IPS DF 19.7 (cell line): ENCODE results near the gene BMP6.

Experiments
- DNase-seq: peaks from one replicate; pipeline ENCODE4 v3.0.0-alpha.2; 2013; ENCODE audit warnings: low read depth, low spot score

BMP6 gene

DNA sequence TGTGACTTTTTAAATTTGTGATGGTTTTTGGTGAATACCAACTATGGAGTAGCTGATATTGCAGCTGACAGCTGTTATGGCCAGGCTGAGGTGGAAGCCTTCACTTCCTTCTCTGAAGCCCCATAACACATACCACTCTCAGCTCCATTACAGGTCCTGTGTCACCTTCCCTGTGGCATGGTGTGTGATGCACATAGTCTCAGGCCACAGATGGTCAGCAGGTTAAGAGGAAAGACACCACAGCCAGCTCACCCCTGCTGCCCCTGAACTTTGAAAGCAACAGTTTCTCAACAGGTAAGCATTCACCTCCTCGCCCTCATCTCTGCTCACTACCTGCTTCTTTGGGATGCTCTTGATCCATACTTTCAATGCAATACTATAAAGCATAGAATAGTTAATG, 177.0 kb downstream of the BMP6 start:
- DNase-seq: no peak

DNA sequence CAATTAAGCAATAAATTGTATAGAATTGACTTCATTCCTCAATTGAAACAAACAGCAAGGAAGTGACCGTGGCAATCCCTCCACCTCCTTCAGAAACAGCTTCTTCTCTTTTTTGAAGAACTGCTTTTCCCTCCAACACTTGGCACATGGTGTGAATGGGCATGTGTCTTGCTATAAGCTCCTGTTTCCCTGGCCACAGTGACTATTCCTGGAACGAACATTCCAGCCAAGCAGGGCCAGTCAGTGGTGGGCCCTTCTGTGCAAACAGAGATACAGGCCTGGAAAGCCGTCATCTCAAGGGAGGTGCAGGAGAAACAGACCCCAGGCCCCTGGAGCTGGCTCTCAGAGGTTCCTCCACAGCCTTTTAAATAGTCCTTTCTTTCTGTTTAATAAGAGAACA, 177.8 kb downstream of the BMP6 start:
- DNase-seq: no peak

DNA sequence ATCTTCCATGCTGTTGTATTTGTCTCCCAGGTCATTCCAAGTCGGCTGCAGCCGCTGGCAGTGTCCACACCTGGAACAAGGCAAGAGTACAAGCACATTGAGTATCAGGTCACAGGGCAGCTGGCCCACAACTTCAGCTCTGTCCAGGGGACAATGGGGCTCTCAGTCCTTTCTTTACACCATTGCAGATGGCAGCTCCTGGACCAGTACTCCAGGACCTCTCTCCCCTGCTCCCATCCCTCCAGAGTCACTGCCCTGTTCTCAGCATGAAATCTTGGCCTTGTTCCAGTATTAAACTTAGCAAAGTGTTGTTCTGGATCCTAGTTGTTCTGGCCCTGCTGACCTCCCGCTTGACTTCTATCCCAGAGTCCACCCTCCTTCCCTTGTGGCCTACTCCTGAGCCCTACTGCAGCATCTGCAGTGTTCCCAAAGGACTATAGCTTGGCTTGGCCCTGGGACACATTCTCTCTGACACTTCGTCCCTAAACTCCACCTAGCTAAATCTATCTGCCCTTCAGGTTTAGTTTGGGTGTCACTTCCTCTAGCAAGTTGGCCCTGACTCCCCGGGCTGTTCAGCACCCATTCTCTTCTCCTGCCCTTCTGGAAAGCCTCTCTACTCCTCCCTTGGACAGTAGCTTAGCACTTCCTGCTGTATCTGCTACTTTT, 178.9 kb downstream of the BMP6 start:
- DNase-seq: no peak

DNA sequence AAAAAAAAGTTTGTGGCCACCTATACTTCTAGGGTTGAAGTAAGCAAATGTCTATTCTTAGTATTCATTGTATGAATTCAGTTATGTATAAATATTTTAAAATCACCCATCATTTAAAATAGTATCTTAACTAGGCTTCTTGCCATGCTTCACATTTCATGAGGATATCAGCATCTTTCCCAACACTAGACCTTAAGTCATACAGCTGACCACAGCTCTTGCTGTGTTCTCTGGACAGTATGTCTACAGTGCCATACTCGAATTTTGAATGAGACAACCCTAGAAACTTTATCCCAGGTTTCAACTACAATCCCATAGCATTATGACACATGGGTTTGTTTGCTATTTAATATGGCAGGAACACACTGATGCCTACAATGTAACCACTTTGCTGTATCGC, 179.5 kb downstream of the BMP6 start:
- no peak for DNase-seq

DNA sequence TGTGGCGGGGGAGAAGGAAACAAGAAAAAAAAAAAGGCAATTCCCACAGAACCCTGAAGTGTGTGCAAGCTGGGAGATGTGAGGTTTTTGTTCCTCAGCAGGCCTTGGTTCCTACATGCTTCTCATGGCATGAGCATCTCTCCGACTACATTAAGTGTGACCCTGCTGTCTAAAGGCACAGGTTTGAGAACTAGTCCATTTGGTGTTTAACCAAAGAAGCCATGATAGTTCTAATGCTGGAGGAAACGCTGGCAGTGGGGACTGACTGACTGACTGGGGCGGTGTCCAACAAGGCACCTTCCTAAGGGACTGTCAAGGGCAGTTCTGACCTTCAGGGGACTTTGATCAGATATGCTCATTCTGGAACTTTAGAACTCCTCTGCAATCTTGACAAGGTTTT, 180.8 kb downstream of the BMP6 start:
- no peak for DNase-seq

DNA sequence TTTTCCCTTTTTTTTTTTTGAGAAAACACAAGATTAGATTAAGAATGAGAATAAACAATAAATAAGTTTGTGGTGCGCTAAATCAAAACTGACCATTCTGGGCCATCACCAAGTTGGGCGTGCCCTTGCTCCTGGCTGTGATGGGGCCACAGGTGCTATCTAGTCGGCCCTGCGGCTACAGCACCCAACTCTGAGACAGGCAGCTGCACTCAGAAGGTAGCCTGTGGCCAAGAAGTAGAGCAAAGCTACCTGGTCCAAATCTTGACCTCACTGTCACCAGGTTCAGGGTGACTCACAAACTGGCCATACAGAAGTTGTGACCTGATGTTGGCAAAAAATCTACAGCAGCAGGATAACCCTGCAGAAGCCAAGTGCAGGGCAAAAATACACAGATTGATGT, 181.3 kb downstream of the BMP6 start:
- no peak for DNase-seq

DNA sequence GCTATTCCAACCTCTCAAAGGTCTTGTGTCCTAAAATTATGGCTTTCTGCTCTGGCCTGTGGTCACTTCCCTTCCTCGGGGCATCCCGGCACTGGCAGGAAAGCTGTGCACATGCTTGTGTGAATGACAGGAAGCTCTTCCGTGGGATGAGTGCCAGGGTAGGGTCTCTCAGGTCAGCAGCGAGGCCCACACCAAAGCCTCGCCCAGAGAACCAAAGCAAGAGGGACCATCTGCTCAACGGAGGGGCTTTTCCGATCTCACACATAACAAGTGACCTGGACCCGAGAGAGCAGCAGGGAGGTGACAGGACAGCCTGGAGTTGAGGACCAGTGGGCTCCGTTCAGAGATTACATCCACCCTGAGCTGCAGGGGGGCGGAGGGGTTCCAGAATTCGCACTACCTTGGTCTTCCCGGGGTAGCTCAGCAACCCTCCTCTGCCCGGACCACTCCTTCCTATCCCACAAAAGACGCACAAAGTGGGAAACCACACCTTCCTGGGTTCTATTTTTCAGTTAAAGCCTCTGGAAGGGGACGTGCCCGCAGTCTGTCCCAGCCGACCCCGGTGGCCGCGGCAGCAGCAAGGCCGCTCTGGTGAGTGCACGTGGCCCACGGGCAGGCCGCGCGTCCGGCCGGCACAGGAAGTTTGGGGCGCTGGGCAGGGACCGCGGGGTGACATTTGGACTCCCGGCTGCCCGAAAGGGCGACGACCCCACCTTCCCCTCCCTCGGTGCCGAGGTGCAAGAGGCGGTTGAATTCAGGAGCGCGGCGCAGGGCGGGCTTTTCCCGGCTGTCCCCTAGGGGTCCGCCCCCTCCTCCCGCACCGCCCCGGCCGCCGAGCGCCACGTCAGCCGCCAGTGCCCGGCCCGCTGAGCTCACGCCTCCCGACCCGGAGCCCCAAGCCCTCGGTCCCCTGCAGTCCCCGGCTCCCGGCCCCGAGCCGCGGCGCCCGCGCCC, 183.7 kb downstream of the BMP6 start:
- DNase-seq: no peak

DNA sequence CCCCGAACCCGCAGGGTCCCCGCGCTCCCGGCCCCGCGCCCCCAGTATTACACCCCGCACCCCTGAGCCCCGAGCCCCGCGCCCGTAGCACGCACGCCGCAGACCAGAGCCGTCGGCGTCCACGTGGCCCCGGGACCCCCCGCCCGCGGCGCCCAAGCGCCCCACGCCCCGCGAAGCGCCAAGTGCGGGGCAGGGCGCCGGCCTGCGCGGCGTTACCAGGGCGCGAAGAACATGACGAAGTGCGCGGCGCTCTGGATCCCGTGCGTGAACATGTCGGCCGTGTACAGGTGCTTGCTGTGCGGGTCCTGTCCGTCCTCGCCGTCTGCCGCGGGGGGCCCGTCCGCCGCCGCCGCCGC, 184.4 kb downstream of the BMP6 start:
- no peak for DNase-seq

DNA sequence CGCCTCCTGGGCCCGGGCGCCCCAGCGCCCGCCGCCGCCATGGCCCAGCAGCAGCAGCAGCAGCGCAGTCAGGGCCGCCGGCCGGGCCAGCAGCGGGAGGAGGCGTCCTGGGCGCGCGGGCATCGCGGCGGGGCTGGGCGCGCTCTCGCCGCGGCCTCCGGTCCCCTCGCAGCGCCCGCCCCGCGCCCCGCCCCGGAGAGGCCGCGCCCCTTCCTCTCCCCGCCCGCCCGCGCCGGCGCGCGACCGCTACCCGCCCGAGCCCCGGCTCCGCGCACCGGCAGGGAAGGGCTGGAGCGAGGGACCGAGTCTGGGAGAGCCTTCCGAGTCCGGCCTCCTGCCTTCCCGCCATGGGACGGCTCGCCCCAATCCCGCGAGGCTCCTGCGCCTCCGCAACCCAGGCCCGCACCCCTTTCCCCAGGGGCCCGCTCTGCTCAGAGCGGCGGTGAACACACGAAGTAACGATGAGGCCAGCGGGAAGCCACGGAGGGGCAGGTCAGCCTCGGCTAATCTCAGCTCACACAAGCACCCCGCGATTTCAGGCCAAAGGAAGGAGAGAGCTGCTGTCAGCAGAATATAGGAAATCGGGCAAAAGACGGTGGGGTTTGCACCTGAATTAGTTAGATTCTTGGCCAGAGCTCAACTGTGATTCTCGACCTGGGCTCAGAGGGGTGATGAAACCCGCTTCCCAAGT, 184.9 kb downstream of the BMP6 start, which contains the start of gene TXNDC5:
Gene TXNDC5 (minus strand): TSS at position 135 of the 691 bp plus-strand sequence. CDS start 12 bp downstream, at position 123.
- DNase-seq: no peak

DNA sequence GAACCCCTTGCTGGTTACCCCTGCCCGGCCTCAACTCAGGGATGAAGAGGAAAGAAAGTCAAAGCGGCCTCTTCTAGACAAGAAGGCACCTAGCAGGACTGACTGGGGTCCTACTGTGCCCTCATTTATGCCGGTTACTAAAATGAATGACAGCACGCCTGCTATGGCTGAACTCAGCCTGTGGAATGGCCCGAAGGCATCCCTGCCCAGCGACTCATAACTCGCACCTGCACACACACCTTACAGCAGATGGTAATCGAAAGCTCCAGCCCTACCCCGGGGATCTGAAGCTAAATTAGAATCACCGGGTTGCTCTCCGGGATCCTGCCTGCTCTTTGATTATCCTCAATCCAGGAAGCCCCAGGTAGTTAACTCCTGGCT, 185.4 kb downstream of the BMP6 start:
- DNase-seq: no peak

DNA sequence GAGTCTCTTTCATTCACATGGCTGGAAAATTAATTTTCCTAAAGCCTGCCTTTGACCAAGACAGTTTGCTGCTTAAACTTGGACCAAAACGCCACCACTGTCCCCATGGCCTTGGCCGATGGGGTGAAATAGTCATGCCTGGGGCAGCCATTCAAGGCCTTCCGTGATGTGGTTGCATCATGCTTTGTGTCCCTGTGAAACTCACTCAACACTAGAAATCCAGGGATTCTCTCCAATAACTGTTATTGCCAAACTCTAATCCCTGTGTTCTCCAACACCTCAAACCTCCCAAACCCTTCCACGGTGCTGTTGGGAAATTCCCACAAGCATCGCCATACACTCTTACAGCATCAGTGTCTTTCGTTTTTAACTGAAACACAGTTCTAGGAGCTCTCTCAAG, 186.1 kb downstream of the BMP6 start:
- no peak for DNase-seq

DNA sequence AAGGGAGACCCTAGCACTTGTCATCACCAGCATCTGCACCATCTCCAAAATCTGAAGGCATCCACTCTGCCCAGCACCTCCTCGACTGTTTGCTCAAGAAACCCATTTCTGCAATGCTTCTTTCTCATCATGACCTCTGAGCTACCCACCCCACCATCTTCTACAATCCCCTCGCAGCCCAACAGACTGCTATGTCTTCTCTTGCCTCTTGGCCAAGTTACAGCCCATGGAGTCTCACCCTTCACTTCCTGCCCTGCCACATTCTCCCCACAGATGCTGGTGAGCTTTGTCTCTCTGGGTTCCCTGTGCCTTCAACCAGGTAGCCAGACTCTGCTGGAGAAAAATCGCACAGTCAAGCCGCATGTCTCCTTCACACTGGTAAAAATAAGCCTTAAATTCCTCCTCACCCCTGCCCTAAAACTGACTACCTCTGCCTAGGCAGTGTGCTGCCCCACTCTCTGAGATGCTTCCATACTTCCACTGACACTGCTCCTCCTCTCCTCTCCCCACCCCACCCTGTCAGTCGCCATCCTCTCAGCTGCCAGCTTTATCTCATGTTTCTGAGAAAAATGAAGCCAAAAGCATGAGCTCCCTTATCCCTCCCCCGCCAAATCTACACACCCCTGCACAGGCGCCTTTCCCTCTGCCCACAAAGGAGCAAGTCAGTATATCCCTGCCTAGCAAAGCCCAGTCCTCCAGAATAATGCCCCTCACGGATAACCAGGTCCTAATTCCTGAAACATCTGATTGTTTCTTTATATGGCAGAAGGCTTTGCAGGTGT, 187.0 kb downstream of the BMP6 start:
- DNase-seq: no peak

DNA sequence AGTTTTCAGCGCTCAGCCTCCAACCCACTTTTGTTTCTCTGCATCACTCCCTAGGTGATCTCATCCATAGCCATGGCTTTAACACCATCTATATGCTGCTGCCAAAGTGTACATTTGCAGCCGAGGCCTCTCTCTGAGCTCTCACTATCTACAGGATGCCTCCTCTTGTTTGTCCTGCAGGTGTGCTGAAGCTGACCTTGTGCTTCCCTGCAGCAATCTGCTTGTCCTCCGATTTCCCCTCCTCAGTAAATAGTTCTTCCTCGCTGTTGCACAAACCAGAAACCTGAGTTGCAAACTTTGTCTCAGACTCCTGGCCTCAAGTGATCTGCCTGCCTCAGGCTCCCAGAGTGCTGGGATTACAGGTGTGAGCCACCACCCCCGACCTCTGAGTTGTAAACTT, 188.4 kb downstream of the BMP6 start:
- DNase-seq: no peak

DNA sequence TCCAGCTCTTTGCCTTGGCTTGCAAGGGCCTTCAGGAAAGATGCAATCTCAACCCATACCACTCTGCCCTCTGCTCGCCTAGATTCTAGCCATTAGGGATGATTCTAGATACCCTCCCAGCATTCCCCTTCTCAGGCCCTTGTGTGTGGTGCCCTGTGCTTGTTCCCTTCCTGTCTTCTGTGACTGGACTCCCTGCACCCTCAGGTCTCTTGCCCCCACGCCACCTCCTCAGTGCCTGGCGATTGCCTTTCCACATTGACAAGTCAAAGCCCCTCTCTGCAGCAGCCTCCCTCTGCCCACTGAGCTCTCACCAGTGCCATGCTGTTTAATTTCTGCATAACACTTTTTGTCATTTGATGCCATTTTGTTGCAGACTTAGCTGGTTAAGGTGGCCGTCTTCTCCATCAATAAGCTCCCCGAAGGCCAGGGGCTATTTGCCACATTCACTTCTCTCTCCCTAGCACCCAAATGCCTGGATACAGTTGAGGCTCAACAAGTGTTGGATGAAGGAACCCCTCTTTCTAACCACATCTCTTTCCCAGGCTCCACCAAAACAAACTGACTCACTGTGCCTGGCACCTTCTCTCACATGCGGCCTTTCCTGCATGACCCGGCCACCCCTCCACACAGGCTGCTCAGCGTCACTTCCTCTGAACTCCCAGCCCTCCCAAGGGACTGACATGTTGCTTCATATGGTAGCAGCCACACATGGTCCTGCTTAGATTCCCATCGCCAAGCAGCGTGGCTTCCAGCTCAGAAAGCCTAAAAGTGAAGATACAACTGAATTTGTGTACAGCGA, 189.3 kb downstream of the BMP6 start:
- no peak for DNase-seq

DNA sequence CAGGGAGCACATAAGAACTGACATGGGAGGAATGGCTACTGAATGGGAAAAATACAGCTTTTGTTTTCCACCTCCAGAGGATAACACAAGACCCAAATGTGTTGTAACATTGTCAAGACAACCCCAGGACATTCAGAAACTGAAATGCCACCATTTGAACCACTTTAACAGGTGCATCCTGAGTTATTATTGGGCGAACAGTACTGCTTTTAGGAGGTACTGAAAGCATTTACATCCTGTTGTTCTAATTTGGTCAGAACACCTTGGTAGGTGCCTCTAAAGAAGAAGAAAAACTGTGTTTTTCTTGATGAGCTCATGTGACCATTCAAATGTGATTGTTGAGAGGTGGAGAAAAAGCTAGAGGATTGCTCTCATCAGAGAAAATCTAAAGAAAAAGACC, 191.1 kb downstream of the BMP6 start:
- no peak for DNase-seq

DNA sequence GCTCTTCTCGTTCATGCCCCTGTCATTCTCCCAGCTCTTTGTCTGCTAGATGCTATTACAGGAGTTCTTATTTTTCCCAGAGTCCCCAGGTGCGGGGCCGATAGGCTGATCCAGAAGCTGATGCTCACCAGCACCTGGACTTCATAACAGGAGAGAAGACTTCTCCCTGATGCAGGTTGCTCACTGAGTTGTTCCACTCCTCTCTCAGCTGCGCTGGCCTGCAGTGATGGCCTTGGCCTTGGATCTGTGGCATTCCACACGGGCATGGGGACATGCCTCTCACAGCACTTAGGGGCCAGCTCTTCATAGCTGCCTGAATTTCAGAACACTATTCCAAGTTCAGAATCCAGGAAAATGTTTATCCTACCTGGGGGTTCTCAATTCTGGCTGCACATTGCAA, 191.8 kb downstream of the BMP6 start:
- no peak for DNase-seq

DNA sequence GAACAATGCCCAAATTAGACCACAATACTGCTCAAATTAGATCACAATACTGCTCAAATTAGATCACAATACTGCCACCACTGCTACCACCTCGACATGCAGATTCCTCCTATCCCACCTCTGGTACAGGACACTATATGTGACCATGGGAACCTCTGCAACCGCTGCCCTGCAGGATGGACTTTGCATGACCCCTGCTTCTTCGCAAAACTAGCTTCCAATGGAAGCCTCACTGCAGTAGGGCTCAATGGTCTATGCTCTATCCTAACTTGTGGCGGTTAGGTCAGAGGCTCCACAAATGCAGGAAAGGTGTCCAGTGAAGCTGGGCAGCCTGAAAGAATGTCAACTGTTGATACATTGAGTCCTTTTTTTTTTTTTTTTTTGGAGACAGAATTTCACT, 192.5 kb downstream of the BMP6 start:
- DNase-seq: no peak

DNA sequence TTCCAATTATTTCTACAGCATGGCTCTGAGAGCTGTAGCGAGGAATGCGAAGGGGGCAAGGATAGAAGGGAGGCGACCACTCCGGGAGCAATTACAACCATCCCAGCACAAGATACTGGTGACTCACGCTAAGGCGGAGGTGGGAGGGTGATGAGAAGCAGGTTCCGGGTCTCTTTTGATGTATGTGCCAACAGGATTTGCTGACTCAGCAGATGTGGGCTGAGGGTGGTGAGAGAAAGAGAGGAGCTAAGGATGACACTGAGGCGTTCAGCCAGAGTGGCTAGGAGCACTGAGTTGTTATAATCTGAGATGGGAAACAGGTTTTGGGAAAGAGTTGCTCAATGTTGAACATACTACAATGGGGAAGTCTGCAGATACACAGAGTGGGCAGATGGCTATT, 194.0 kb downstream of the BMP6 start:
- DNase-seq: no peak

DNA sequence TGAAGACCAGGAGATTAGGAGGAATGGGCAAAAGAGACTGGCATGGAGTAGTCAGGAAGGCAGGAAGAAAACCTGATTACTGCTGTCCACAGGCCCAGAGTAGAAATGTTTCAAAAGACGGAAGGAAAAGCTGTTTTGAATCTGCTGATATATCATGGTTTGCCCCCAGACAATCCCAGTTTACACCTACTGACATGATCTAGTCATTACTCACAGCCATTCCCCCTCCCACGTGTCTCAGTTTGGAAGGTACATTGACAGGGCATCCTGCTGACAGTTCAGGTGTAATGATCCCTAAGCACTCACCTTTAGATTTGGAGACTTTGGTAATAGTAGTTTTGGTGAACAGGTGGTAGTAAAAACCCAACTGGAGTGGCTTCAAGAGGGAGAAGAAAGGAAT, 194.5 kb downstream of the BMP6 start:
- no peak for DNase-seq

DNA sequence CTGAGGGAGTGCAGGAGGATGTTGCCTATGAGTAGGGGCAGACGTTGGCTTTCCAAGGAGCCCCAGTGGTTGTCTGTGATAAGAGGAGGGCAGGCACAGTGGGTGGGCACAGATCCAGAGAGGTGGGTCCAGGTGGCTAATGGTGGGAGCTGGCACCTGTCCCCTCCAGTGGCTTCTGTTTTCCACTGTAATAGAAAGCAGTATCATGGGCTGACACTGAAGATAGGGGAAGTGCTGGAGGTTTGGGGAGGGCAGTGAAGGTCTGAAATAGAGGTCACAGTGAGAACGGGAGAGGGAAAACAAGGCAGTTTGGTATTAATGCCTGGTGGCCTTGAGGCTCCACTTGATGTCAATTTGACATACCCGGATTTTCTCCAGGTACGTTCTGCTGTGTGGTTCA, 195.1 kb downstream of the BMP6 start:
- DNase-seq: no peak

DNA sequence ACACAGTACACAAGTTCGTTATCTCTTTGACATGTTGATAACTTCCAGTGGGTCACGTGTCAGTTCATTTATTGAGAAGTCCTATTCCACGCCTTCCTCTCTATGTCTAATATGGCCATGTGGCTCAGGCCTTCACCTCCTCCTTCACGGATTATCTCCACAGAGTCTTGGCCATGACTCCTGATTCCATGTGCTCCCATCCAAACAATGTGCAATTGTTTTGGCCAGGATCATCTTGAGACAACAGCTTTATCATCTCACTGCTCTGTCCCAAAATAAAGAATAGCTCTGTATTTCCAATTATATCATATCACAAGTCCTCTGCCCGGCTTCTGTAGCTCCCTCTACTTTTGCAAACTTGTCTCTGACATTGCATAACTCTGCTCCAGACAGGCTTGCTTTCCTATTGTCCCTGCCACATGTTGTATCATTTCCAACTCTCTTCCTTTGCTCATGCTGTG, 195.8 kb downstream of the BMP6 start:
- no peak for DNase-seq
